Suprapubic skin (tissue), 4 donors: ENCODE data around the gene PTBP3. TPM values are rescaled to one million over a fixed set of nuclear protein-coding genes. Genes with fewer than 3 reads are reported as not detected.
"Not testable (repeated sequence)": the region's sequence is repeated elsewhere in the genome, so short reads cannot be mapped to it uniquely, and the experiment has no call there.

ENCODE experiments used
- DNase-seq, 2 donors: peaks; one replicate each; pipeline ENCODE4 v3.0.0-alpha.2; 2019; ENCODE audit warnings: low spot score in 2 of 2
- H3K27ac ChIP-seq: fragments of 200-600 bp; sonication (generic); one replicate; pipeline ENCODE4 v1.5.1; 2019
- H3K27me3 ChIP-seq: fragments of 200-600 bp; sonication (generic); one replicate; pipeline ENCODE4 v1.5.1; 2019
- H3K36me3 ChIP-seq: fragments of 200-600 bp; sonication (generic); one replicate; pipeline ENCODE4 v1.5.1; 2019
- H3K4me1 ChIP-seq: fragments of 200-600 bp; sonication (generic); one replicate; pipeline ENCODE4 v1.5.1; 2019
- H3K4me3 ChIP-seq: fragments of 200-600 bp; sonication (generic); one replicate; pipeline ENCODE4 v1.5.1; 2019; ENCODE audit warnings: mild to moderate bottlenecking
- H3K9me3 ChIP-seq: fragments of 200-600 bp; sonication (generic); one replicate; pipeline ENCODE4 v1.5.1; 2019
- CTCF ChIP-seq, 2 donors: fragments of 200-600 bp in 1 of 2; fragments of 450-650 bp in 1 of 2; sonication (generic) in 1 of 2; IDR thresholded peaks; one replicate each; pipeline ENCODE4 v1.5.1; 2016 to 2019; ENCODE audit warnings: antibody characterized with exemption in 2 of 2, mild to moderate bottlenecking in 1 of 2, moderate library complexity in 1 of 2
- EP300 ChIP-seq: sonication (generic); formaldehyde crosslinking; IDR thresholded peaks from one replicate; pipeline ENCODE4 v1.6.1; 2017; ENCODE audit warnings: antibody characterized with exemption
- POLR2A ChIP-seq, 2 donors: fragments of 450-650 bp; IDR thresholded peaks; one replicate each; pipeline ENCODE4 v1.6.1; 2017; ENCODE audit warnings: antibody characterized with exemption in 2 of 2, mild to moderate bottlenecking in 2 of 2, moderate library complexity in 2 of 2
- POLR2AphosphoS5 ChIP-seq, 3 donors: sonication (generic); formaldehyde crosslinking; IDR thresholded peaks; one replicate each; pipeline ENCODE4 v1.6.1; 2017; ENCODE audit warnings: antibody characterized with exemption in 3 of 3
- WGBS: methylation state at CpG from one replicate; pipeline ENCODE4 v1.1.5; 2018; 5-methylcytosine and 5-hydroxymethylcytosine counted together
- total RNA-seq, 4 donors: library from RNA; depleted of rRNA; stranded (reverse); fragments of >200 nt; gene quantifications; one replicate each; pipeline ENCODE4 v1.1.0, GENCODE V29; 2016

The PTBP3 gene
- total RNA-seq, 4 donors from 2014 or later, result 90.4 to 333 (median 168) TPM

DNA sequence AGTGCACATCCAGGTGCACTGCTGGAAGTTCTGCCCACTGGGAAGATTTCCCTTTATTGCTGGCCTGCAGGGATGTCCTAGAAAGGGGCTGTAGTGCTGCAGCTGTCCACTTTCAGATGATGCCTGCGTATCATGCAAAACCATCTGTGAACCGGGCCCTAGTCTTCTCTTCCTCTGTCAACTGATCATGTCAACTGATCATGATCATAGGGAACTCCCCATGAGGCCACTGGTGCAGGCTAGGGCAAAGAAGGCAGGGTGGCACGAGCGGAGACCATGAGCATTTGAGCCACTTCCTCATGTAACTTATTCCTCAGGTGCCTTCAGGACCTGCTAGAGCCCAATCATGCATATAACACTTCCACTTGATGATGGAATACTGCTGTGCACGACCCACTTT lies 41.9 kb upstream of the PTBP3 start:
- no peak for TF ChIP-seq EP300
- no peak for TF ChIP-seq CTCF (IDR thresholded peaks at IDR 0.05)
- TF ChIP-seq POLR2AphosphoS5 (IDR thresholded peaks at IDR 0.05), result no peak
- TF ChIP-seq POLR2A (IDR thresholded peaks at IDR 0.05), result no peak
- Histone ChIP-seq H3K4me1 (peaks cover 26% of the 10 kb centered on the region), H3K4me3 (no peak overlapping the region), H3K9me3 (no peaks in the 10 kb centered on the region), H3K27me3 (no peaks in the 10 kb centered on the region), H3K27ac (no peak overlapping the region), H3K36me3 (no peaks in the 10 kb centered on the region)
- WGBS, result 89% methylated on average over 5 of the region's 5 CpGs
- DNase-seq, result no peak

DNA sequence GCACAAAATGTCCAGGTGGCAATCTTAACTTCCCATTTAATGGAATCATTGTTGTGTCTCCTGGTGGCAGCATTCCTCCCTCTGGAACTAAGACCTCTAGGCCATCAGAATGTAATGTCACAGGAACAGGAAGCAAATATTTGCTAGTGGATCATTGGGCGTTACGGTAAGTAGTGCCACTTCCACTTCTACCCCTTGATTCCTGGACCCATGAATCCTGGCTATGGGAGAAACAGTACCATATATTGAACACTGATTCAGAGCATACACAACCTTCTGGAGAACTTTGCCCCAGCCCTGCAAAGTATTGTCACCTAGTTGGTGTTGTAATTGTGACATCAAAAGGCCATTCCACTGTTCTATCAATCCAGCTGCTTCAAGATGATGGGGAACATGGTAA lies 40.8 kb upstream of the PTBP3 start:
- not testable (repeated sequence) for H3K27ac ChIP-seq
- WGBS, result 92% methylated on average over 2 of the region's 2 CpGs
- peaks cover 26% of the 10 kb centered on the region for H3K4me1 ChIP-seq

GRCh38 chr9:112373666-112374065 lies 40.2 kb upstream of the PTBP3 start:
- H3K9me3 ChIP-seq, H3K36me3 ChIP-seq, H3K27ac ChIP-seq, DNase-seq, H3K27me3 ChIP-seq, H3K4me3 ChIP-seq: not testable (repeated sequence)
- WGBS, result 72% methylated on average over 2 of the region's 2 CpGs
- H3K4me1 ChIP-seq, result peaks cover 24% of the 10 kb centered on the region

More for the DNA sequence above, 40.8 kb upstream of the PTBP3 start:
- H3K9me3 ChIP-seq, DNase-seq, H3K4me3 ChIP-seq, H3K36me3 ChIP-seq, H3K27me3 ChIP-seq: not testable (repeated sequence)

DNA sequence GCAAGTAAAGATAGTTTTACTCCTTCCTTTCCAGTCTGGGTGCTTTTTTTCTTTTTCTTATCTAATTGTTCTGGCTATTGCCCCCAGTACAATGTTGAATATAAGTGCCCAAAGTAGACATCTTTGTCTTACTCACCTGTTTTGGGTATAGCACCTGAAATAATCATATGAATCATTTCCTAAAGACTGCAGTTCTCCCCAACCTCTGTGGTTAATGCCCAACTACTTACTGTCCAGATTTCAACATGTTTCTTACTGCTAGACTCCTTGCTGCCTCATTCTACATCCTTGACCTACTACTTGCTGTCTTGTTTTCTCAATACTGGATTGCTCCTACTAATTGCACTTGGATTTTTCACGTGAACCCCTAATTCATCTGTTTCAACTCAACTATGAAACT lies 37.6 kb upstream of the PTBP3 start:
- H3K27ac ChIP-seq, result no peak overlapping the region
- no peaks in the 10 kb centered on the region for H3K9me3 ChIP-seq
- no peaks in the 10 kb centered on the region for H3K27me3 ChIP-seq
- no peak overlapping the region for H3K4me3 ChIP-seq
- H3K36me3 ChIP-seq, result no peaks in the 10 kb centered on the region
- TF ChIP-seq CTCF (IDR thresholded peaks at IDR 0.05) (no peak), EP300 (no peak), POLR2A (IDR thresholded peaks at IDR 0.05) (no peak), POLR2AphosphoS5 (IDR thresholded peaks at IDR 0.05) (no peak)
- no peak for DNase-seq
- WGBS, result 92% methylated on average over 1 of the region's 1 CpG
- H3K4me1 ChIP-seq, result no peaks in the 10 kb centered on the region

DNA sequence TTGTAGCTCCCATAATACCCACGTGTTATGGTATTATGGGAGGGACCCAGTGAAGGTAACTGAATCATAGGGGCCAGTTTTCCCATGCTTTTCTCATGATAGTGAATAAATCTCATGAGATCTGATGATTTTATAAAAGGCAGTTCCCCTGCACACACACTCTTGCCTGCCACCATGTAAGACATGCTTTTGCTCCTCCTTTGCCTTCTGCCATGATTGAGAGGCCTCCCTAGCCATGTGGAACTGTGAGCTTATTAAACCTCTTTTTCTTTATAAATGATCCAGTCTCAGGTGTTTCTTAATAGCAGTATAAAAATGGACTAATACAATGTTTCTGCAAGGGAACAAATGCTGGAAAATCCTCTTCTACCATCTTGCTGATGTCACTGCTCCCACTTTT lies 36.4 kb upstream of the PTBP3 start:
- WGBS, result 83% methylated on average over 1 of the region's 1 CpG
- Histone ChIP-seq H3K27ac (no peak overlapping the region), H3K36me3 (no peaks in the 10 kb centered on the region), H3K27me3 (no peaks in the 10 kb centered on the region), H3K9me3 (no peaks in the 10 kb centered on the region), H3K4me3 (no peak overlapping the region), H3K4me1 (no peaks in the 10 kb centered on the region)
- no peak for TF ChIP-seq POLR2A (IDR thresholded peaks at IDR 0.05)
- no peak for TF ChIP-seq EP300
- TF ChIP-seq POLR2AphosphoS5 (IDR thresholded peaks at IDR 0.05), result no peak
- TF ChIP-seq CTCF (IDR thresholded peaks at IDR 0.05), result no peak
- no peak for DNase-seq

- Histone ChIP-seq H3K36me3 (no peaks in the 10 kb centered on the region), H3K9me3 (no peaks in the 10 kb centered on the region), H3K4me1 (no peaks in the 10 kb centered on the region), H3K27ac (no peak overlapping the region), H3K27me3 (no peaks in the 10 kb centered on the region), H3K4me3 (no peak overlapping the region)
- TF ChIP-seq POLR2A (IDR thresholded peaks at IDR 0.05) (no peak), POLR2AphosphoS5 (IDR thresholded peaks at IDR 0.05) (no peak), CTCF (IDR thresholded peaks at IDR 0.05) (no peak), EP300 (no peak)
- DNase-seq, result no peak
These were observed 34.0 kb upstream of the PTBP3 start for GRCh38 chr9:112367465-112367864.
